Ammon's horn (tissue), 1 donor: ENCODE data around the gene OLFML3.

Source experiments
- DNase-seq: peaks from one replicate; pipeline ENCODE4 v3.0.0-alpha.2; 2016; ENCODE audit warnings: low spot score

The OLFML3 gene

DNA sequence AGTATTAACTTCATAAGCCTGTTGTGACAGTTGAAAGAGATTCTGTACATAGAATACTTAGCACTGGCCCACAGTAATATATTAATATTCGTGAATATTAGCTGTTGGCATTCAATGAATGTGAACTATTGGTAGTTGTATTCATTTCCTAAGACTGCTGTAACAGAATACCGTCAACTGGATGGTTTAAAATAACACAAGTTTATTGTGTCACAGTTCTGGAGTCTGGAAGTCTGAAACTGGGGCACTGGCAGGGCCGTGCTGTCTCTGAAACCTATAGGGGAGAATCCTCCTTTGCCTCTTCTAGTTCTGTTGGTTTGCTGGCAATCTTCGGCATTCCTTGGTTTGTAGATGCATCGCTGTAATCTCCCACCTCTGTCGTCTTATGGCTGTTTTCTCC, 47.5 kb downstream of the OLFML3 start:
- no peak for DNase-seq
